ENCODE results near the gene IQSEC1.
A peak's percentile ranks its signal among the peaks of the same experiment; 100 is the strongest.

IQSEC1 gene

DNA sequence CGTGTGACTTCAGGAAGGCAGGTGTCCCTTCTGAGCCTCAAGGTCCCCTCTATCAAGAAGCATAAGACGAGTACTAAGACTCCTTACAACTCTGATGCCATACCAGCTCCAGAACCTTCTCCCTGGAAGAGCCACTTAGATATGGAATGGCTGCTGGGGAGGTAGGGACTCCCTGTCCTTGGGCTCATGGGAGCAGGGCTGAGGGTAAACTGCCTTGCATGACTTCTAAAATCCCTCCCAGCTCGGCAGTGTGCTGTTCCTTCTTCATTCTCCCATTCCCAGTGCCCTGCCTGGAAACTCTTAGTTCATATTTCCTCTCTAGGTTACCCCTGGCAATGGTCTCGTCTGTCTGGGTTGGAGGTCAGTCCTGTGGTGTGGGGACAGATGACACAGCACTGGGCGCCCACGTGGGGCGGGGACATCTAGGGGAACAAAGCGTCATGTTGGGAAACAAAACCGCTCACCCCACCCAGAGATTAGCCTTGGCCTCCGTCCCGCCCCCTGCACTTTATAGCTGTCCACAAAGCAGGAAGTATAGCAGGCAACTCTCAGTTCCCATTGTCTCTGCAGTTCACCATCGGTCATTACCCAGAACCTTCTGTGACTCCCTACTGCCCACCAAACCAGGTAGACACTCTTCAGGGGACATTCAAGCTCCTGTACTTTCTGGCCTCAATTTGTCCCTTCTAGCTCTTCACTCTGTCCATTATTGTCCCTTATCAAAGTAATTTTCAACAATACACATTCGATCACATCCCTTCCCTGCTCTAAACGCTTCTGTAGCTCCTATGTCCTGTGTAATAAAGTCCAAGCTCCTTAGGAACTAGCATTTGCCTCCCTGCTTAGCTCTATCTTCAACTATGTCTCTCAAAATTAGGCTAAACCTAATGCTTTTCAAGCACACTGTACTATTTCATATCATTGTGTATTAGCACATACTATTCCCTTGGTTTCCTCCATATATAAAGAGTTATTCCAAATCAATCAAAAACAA is 73.8 kb downstream of the IQSEC1 start:
- Histone ChIP-seq H3K27me3 (ENCODE audit: insufficient read depth, poor library complexity, severe bottlenecking) (no peaks in the 10 kb centered on the region), H3K9me3 (ENCODE audit: severe bottlenecking) (no peaks in the 10 kb centered on the region), H3K4me3 (ENCODE audit: severe bottlenecking) (no peak overlapping the region), H3K27ac (ENCODE audit: poor library complexity, severe bottlenecking) (no peak overlapping the region), H3K4me1 (ENCODE audit: insufficient read depth, poor library complexity, severe bottlenecking) (no peaks in the 10 kb centered on the region), H3K36me3 (ENCODE audit: low read depth) (no peaks in the 10 kb centered on the region)
- no peak for TF ChIP-seq CTCF (IDR thresholded peaks at IDR 0.05; ENCODE audit: poor library complexity, severe bottlenecking)
- DNase-seq (ENCODE audit: low spot score) (peak; percentile 40), ATAC-seq (ENCODE audit: low read depth) (no peak)

DNA sequence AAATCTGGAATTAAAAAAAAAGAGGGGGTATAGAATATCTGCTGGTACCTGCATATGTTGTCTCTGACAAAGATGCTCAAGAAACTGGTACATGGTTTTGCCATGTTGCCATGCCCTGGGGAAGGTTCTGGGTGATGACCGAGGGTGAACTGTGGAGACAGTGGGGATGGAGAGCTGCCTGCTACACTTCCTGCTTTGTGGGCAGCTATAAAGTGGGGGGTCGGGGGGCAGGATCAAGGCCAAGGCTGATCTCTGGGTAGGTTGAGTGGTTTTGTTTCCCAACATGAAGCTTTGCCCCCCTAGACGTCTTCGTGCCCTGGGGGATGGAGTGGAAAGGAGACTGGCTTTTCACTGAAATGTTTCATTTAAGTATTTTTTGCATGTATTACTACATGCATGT is 74.6 kb downstream of the IQSEC1 start:
- ATAC-seq (ENCODE audit: low read depth) = no peak
- TF ChIP-seq CTCF (IDR thresholded peaks at IDR 0.05; ENCODE audit: poor library complexity, severe bottlenecking) = no peak
- H3K4me3 ChIP-seq (ENCODE audit: severe bottlenecking) = no peak overlapping the region
- H3K36me3 ChIP-seq (ENCODE audit: low read depth) = no peaks in the 10 kb centered on the region
- peaks cover under 1% of the 10 kb centered on the region for H3K27me3 ChIP-seq (ENCODE audit: insufficient read depth, poor library complexity, severe bottlenecking)
- no peaks in the 10 kb centered on the region for H3K4me1 ChIP-seq (ENCODE audit: insufficient read depth, poor library complexity, severe bottlenecking)
- no peak for DNase-seq (ENCODE audit: low spot score)
- no peak overlapping the region for H3K27ac ChIP-seq (ENCODE audit: poor library complexity, severe bottlenecking)
- H3K9me3 ChIP-seq (ENCODE audit: severe bottlenecking) = no peaks in the 10 kb centered on the region

GRCh38 chr3:12997387-12997786 is 75.8 kb downstream of the IQSEC1 start:
- H3K4me3 ChIP-seq (ENCODE audit: severe bottlenecking) = no peak overlapping the region
- ATAC-seq (ENCODE audit: low read depth) (no peak), DNase-seq (ENCODE audit: low spot score) (no peak)
- H3K9me3 ChIP-seq (ENCODE audit: severe bottlenecking) = no peaks in the 10 kb centered on the region
- no peaks in the 10 kb centered on the region for H3K4me1 ChIP-seq (ENCODE audit: insufficient read depth, poor library complexity, severe bottlenecking)
- no peaks in the 10 kb centered on the region for H3K36me3 ChIP-seq (ENCODE audit: low read depth)
- H3K27me3 ChIP-seq (ENCODE audit: insufficient read depth, poor library complexity, severe bottlenecking) = peaks cover 9% of the 10 kb centered on the region
- TF ChIP-seq CTCF (IDR thresholded peaks at IDR 0.05; ENCODE audit: poor library complexity, severe bottlenecking) = no peak
- H3K27ac ChIP-seq (ENCODE audit: poor library complexity, severe bottlenecking) = no peak overlapping the region

DNA sequence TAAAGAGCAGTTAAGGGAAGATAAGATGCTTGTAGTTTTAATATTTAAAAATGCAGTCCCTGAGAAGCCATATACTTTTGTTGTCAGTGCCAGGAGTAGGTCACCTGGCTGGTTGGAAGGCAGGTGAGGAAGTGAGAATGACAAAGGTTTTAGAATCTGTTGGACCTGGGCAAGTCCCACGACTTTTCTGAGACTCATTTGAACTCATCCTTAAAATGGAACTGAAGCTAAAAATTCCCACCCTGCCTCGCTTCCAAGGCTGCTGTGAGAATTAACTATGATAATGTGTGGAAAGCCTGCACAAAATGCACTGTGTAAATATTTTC is 77.1 kb downstream of the IQSEC1 start:
- H3K27ac ChIP-seq (ENCODE audit: poor library complexity, severe bottlenecking) = no peak overlapping the region
- DNase-seq (ENCODE audit: low spot score) (no peak), ATAC-seq (ENCODE audit: low read depth) (no peak)
- no peak for TF ChIP-seq CTCF (IDR thresholded peaks at IDR 0.05; ENCODE audit: poor library complexity, severe bottlenecking)
- H3K9me3 ChIP-seq (ENCODE audit: severe bottlenecking) = no peaks in the 10 kb centered on the region
- H3K36me3 ChIP-seq (ENCODE audit: low read depth) = no peaks in the 10 kb centered on the region
- H3K27me3 ChIP-seq (ENCODE audit: insufficient read depth, poor library complexity, severe bottlenecking) = peaks cover 9% of the 10 kb centered on the region
- no peak overlapping the region for H3K4me3 ChIP-seq (ENCODE audit: severe bottlenecking)
- H3K4me1 ChIP-seq (ENCODE audit: insufficient read depth, poor library complexity, severe bottlenecking) = no peaks in the 10 kb centered on the region

All from RWPE2 (cell line).